Activated naive CD4-positive, alpha-beta T cell treated with Interleukin-2 at 50 U/mL for 16 hours (primary cell): ENCODE data around the gene FADS1.

ENCODE experiments used
- DNase-seq: peaks from one replicate; pipeline ENCODE4 v3.0.0-alpha.2; 2020

FADS1 gene

DNA sequence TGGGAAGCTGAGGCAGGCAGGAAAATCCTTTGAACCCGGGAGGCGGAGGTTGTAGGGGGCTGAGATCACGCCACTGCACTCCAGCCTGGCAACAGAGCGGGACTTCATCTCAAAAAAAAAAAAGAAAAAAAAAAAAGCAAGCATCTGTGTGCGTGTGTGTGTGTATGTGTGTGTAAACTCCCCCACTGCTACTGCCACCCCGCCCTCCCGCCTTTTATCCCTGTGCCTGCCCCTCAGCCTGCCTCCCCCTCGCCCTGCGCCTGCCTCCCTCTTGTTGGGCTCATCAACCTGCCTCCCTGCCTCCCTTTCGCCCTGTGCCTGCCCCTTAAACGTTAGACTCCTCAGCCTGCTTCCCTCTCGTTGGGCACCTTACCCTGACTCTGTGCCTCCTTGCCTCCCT lies 42.4 kb downstream of the FADS1 start:
- DNase-seq = no peak

DNA sequence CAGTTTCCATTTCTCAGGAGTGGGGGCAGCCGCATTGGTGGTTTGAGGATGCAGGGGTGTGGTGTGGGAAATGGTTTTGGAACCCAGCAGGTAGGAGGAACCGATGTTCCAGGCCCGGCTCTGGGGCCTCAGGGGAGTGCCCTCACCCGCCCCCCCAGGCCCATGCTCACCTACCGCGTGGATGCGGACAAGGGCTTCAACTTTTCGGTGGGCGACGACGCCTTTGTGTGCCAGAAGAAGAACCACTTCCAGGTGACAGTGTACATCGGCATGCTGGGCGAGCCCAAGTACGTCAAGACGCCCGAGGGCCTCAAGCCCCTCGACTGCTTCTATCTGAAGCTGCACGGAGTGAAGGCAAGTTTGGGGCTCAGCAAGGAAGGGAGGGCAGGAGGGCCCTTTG lies 43.0 kb downstream of the FADS1 start:
- DNase-seq = no peak

DNA sequence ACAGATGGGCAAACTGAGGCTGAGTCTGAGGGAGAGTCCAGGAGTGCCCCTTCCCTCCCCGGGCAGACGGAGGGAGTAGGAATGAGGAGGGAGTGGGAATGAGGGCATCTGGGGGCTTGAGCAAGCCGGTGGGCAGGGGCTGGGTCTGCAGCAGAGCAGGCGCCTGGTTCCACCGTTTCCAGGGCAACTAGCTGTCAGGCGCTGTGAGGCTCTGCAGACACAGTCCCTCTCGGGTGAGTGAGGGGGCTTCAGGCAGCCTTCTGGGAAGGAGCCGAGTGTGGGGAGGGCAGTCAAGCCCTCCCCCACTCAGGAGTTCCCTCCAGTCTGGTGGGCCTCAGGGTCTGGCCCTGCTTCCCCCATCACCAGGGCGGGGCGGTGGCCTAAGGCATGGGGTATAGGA lies 43.4 kb downstream of the FADS1 start:
- DNase-seq = no peak

DNA sequence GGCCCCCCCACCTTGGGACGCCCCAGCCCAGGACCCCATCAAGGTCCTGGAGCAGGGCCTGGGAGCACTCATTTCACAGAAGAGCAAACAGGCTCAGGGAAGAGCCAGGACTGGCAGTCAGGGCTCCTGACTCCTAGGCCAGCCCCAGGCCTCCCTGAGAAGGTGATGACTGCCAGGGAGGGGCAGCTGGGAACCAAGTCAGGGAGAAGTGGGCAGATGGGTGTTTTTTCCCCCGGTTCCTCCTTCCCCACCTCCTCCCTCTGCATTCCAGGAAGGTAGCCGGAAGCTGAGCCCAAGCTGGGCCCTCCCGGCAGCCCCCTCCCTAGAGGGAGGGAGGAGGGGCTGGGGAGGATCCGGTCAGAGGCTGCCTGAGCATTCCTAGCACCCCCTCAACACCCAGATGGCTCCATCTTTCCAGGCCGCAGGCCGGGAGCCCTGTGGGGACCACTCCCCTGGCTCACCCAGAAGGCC lies 44.8 kb downstream of the FADS1 start:
- DNase-seq = no peak

DNA sequence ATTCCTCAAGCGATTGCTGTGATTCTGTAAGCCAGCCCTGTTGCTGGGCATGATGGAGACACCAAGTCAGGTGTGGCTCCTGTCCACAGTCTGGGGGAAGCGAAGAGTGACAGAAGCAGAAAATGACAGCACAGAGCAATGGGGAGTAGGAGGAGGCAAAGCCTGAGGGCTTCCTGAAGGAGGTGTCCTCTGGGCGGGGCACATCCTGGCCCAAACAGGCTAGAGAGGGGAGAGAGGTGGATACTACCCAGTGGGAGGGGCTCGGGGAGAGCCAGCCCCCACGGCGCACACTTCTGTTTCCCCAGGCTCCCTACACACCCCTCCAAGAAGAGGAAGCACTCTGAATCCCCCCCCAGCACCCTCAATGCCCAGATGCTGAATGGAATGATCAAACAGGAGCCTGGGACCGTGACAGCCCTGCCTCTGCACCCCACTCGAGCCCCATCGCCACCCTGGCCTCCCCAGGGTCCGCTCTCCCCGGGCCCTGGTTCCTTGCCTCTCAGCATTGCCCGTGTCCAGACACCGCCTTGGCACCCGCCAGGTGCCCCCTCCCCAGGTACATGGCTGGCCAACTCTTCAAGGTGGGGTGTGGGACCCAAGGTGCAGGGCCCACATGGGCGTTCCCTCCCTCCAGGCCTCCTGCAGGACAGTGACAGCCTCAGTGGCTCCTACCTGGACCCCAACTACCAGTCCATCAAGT lies 45.5 kb downstream of the FADS1 start:
- no peak for DNase-seq

DNA sequence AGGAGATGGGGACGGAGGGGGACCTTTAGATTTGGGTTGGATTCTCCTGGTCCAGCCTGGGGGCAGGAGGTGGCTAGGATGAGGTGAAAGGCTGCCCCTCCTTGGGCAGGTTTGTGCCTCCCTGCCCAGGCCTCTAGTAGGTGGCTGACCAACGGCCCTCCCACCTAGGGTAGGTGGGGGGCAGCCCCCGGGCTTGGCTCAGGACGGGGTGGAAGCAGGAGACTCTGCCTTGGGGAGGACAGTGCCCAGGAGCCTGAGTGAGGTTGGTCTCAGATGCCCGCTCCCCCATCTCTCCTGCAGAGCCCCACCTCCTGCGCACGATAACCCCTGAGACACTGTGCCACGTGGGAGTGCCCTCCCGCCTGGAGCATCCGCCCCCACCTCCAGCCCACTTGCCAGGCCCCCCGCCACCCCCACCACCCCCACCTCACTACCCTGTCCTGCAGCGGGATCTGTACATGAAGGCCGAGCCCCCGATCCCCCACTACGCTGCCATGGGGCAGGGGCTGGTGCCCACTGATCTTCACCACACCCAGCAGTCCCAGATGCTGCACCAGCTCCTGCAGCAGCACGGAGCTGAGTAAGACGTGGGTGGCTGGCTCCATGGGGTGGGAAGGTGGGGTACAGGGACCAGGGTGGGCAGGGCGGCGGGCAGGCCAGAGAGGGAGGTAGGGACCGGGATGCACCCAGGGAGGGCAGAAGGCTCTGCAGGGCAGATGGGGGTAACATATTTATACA lies 46.7 kb downstream of the FADS1 start:
- no peak for DNase-seq

DNA sequence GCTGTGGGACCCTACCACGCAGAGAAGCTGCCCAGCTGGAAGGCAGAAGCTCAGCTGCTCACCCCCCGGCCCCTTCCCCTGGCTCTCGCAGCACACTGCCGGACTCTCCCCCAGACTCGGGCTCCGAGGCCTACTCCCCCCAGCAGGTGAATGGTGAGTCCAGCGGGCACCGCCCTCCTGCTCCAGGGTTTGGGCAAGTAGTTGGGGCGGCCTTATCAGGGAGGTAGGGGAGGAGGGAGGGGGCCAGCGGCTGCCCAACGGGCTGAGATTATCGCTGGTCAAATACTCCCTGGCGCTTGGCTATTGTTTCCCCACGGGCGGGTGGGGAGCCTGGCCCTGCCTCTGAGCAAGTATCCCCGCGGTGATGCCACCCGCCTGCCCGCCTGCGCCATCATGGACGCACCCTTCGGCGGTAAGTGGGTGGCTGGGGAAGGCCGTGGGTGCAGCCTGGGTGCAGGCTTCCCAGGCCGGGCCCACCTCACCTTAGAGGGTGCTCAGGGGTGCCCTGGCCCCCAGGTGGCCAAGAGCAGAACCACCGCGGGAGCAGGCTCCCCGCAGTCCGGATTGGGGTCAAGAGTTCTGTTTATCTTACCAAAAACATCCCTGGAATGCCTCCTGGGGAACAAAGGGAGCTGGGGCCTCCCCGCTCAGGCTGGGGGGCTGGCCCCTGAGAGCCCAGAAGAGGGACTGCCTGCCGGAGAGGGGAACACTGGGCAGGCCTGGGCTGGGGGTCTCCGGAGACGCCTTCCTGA lies 47.5 kb downstream of the FADS1 start:
- no peak for DNase-seq

DNA sequence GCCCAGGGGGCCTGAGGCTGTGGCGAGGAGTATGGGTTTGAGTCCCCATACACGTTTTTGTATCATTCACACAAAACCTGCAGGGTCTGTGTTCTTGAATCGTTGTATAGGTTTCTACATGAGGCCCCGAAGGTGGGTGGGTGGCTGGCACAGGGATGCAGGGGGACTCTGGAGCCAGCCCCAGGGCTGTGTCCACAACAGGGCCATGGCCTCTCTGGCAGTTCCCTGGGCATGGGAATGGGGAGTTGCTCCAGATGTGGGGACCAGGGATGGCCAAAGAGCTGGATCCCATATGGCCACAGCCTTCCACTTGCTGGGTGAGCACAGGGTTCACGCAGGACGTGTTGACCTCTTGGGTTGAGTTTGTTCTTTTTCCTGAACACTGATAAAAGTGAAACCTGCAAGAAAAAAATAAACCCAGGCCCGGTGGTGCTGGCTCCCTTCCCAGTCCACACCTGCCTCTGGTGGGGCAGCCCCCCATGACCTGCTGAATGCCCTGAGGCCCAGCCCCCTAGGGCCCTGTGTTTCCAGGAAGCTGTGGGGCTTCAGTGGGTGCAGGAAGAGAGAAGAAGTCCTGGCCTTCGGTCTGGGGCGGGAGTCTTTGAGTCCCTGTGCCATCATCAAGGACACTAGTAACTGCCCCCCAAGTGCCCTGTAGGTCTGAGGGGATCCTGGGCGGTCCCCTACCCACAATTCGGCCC lies 48.3 kb downstream of the FADS1 start:
- no peak for DNase-seq

DNA sequence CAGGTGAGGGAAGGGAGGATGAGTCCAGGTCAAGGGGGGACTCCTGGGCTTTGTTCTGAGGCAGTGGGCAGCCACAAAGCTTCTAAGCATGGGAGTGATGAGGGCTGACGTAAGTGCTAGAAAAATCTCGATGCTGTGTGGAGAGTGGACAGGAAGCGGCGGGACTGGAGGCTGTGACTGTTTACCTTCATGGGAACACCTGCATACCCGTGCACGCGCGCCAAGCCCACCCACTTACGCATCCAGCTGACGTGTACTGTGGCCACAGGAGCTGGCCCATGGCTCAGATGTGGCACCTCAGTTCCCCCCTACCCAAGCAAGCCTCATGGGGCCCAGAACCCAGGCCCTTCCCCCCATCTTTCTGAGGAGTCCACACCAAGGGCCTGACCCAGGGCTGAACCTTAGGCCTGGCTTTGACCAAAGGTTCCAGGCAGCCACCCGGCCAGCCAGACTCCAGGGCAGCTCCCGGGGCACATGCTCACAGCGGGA lies 50.4 kb downstream of the FADS1 start:
- DNase-seq = no peak

DNA sequence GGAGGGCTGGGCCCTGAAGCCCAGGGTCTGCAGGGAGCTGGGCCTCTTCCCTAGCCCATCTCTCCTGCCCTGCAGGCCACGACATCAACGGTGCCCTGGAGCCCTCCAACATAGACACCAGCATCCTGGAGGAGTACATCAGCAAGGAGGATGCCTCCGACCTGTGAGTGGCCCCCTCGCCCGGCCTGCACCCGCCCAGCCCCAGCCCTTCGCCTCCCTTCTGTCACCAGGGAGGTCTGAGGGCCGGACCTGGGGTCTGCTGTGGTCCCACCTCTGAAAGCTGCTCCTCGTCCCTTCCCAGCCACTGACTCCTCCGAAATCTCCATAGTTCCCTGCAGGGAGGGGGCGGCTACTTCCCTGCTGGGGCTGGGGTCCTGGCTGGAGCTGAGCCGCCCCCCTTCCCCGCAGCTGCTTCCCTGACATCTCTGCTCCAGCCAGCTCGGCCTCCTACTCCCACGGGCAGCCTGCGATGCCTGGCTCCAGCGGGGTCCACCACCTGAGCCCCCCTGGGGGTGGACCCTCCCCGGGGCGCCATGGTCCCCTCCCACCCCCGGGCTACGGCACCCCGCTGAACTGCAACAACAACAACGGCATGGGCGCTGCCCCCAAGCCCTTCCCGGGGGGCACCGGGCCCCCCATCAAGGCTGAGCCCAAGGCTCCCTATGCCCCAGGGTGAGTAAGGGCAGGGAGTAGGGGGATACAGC lies 51.1 kb downstream of the FADS1 start:
- DNase-seq = no peak

DNA sequence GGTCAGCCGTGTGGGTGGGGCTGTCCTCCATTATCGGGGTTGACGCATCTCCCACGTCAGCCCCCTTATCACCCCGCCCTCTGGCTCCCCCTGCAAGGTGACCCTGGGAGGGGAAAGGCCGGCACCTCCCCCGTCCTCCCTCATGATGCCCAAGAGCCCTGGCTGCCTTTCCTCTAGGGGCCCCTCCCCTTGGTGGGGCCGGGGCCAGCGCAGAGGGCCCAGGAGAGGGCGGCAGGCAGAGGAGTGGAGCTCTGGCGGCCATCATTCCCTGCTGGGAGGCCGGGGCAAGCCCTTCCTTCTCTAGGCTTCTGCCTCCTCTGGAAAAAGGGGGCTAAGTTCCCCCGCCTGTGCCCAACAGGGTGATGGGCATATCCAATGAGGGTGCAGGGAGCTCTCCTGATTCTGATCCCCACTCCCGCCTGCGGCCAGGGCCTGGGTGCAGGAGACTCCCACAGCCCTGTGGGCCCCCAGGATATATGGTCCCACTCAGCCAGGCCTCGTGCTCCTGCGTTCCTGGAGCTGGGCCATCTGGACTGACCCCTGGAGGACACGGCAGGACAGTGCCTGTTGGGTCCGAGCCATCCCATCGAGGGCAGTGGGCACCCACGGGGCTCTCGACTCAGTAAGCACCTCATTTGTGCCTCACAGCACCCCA lies 52.1 kb downstream of the FADS1 start:
- no peak for DNase-seq

DNA sequence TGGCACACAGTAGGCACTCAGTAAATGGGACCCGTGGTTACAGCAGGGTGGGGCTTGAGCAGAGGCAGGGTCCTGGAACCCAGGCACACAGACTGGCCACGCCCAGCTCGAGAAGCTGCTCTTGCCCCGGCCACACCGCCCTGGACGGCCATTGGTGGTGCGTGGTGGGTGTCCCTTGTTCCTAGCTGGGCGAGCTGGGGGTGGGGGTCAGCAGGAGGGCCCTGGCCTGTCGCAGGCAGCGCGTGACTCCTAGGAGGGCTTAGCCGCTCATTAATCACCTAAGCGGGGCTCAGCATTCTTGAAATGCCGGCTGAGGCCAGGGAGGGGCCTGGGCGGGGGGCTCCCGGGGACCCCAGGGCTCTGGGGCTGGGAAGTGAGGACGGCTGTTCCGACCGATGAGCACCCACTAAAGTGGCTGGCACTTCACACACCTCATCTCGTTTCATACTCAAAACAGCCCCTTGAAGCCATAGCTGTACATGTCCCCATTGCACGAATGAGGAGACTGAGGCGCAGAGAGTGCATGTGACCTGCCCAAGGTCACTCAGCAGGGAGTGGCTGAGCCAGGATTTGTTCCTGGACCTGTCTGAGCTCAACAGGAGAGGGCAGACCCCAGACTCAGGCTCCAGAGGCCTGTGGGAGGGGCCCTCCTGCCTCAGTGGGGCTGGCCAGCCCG lies 52.7 kb downstream of the FADS1 start:
- no peak for DNase-seq

DNA sequence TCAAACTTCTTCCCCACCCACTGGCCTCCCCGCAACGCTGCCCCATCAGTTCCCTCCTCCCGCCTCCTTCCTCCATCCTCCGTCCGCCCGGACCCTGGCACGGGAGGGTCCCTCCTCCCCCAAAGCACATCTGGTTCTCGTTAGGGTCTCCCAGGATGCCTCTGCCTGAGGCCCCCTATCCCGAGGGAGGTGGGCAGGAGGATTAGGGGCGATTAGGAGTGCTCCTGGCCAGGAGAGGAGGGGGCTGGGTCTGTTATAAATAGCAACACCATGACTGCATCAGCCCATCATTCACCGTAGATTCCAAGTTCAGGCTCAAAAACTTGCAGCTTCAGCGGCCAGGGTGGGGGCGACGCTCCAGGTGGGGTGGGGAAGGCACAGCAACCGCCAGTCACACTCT lies 54.0 kb downstream of the FADS1 start:
- no peak for DNase-seq

DNA sequence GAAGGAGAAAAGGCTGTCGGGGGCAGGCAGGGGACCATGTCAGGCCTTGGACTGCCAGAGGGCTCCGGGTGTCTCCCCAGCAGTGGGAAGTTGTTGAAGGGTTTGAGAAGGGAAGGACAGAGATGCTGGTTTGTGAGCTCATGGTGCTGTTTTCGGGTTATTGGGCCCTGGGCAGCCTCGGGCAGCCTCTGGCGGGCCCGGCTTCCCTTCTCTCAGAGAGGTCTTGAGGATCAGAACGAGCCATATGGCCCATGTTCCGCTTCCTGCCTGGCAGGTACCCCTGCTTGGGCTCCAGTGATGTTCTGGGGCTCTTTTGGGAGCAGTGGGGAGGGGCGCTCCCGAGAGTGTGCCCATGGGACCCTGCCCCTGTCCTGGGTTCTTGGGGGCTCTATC lies 54.6 kb downstream of the FADS1 start:
- no peak for DNase-seq

DNA sequence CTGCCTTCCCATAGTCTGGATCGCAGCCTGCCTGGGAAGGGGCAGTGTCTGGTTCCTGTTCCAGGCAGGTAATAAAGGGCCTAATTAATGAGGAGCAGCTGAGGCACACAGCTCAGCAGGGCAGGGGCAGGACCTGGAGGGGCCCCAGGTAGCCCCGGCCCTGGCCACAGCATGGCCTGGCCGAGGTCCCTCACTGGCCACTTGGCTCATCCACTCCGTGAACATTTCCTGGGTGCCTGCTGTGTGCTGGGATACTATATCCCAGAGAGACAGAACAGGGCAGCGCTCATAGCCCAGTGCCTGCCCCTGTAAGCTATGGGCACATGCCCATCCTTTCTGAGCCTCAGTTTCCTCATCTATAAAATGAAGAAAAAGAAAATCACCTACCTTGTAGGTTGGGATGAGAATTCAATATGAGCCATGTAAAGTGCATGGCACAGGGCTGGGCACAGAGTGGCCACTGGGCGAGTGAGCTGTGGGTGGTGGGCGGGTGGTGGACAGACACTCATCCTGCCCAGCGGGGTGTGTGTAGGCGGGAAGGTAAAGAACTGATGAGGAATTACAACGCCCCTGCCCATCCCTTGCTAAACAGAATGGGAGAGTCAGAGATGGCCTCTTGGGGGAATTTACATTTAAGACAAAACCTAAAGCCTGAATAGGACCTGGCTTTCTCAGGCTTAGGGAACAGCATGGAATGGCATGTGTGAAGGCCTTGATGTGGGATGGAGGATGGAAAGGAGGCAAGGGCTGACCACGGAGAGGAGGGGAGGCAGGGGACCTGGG lies 55.2 kb downstream of the FADS1 start:
- DNase-seq = no peak

DNA sequence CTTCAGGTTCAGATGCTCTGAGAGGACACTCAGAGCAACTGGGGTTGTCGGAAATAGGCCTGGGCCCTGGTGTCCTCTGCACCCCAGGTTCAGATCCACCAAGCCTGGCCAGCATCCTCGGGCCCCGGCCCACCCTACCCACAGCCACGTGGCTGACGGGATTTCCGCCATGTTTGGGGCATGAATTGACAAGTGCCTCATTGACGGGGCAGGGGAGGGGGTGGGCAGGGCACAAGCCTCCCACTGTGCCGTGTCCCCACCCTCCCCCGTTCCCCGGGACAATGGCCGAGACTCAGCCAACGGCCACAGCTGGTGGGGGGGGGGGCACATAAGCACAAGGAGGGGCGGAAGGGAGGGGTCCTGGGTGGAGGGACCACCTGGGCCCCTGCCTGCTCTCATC lies 55.9 kb downstream of the FADS1 start:
- DNase-seq = no peak

DNA sequence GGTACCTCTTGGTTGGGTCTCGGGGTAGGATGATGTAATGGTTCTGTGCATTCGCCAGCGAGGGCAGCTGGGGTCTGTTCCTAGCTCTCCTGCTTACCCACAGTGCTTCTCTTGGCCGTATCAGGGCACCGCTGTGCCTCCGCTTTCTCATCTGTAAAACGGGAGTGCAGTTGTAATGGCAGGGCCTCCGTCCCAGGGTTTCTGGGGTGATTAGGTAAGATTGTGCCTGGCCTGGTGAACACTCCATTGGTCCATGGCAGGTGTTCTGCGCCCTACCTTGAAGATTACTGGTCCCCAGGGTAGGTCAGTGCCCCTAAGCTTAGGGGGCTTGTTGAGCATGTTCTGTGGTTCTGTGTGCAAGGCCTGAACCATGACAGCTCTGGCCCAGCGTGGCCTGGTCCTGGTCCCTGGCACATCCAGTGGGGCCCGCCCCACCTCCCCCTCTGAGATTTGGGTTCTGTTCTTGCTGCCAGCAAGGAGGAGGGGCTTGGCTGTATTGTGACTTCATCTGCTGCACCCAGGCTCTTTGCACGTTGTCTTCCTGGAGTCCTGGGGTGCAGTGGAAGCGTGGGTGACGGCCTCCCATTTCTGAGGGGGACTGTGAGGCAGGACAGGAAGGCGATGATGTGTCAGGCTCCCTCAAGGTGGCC lies 59.5 kb downstream of the FADS1 start:
- DNase-seq = no peak

DNA sequence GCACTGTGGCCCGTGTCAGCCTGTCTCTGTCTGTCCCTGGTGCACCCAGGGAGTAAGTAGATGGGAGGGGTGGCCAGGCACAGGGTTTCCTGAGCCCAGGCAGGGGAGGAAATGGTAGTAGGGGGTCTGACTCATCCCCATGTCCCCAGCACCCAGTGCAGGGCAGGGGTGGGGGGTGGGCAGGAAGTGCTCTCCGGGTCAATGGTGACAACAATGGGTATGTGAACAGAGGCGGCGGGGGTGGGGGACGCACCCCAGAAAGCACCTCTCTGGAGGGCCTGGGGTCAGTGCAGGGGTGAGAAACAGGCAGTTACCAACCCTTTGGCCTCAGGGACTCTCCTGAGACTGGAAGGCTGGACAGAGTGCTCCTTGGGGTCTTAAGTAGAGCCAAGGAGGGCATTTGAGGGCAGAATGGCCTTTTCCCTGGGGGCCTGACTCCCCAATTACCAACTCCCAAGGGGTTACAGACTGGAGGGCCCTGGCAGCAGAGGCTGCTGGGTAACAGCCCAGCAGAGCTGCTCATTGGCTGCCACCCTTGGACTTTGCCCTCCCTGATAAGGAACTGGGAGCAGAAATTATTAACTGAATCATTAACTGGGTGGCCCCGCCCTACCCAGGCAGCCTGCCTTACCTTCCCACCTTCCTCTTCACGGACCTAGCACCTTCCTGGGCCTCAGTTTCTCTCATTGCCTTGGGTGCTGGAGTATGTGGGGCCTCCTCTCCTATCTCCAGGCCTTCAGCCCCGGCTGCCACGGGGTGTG lies 60.2 kb downstream of the FADS1 start:
- peak; percentile 16 for DNase-seq

DNA sequence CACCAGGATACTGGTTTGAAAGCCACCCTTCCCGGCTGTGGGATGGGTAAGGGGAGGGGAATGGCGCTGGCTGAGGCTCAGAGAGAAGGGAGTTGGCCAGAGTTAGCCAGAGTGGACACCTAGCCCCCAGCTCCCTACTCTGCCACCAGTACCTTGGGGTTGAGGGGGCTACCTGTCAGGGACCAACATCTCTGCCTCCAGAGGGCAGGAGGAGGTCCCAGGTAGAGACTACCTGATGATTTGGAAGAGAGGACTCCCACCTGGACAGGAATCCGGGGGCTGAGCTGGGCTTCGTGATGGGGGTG lies 60.7 kb downstream of the FADS1 start:
- DNase-seq = no peak
